Common myeloid progenitor, CD34-positive (primary cell): ENCODE results near the gene ADGRL3.

Experiments
- CTCF ChIA-PET: fragments of 350-600 bp; sonication (Branson Sonifier 250); formaldehyde crosslinking; loops from one replicate; lab custom pipeline; 2021; ENCODE audit warnings: antibody characterized with exemption; lab: Charles Lee
- POLR2A ChIA-PET: fragments of 350-600 bp; sonication (Branson Sonifier 250); formaldehyde crosslinking; loops from one replicate; lab custom pipeline; 2021; ENCODE audit warnings: antibody characterized with exemption; lab: Charles Lee
- DNase-seq, 3 donors: peaks; one replicate each; pipeline versions ENCODE4 v3.0.0 to v3.0.0-alpha.2; 2013
- H3K27ac ChIP-seq, 2 experiments: 1 replicate in 1 of 2; 2 replicates in 1 of 2; pipeline ENCODE4 v1.7.0; 2013; ENCODE audit warnings: inconsistent platforms in 2 of 2, low read length in 2 of 2, mild to moderate bottlenecking in 2 of 2, low read depth in 1 of 2, moderate library complexity in 1 of 2; ENCODE audit not compliant: severe bottlenecking in 2 of 2, insufficient read depth in 1 of 2, poor library complexity in 1 of 2
- H3K27me3 ChIP-seq, 5 experiments: replicated peaks in 2 of 5; 1 replicate in 3 of 5; 2 replicates in 2 of 5; pipeline versions ENCODE4 v1.6.1 to v1.7.0; 2013; ENCODE audit warnings: low read length in 4 of 5, mild to moderate bottlenecking in 2 of 5, moderate library complexity in 2 of 5, inconsistent platforms in 1 of 5; ENCODE audit not compliant: insufficient read depth in 5 of 5, control insufficient read depth in 4 of 5
- H3K36me3 ChIP-seq, 4 experiments: 1 replicate in 2 of 4; 2 replicates in 2 of 4; pipeline versions ENCODE4 v1.6.1 to v1.7.0; 2013; ENCODE audit warnings: low read length in 3 of 4, control low read depth in 1 of 4, mild to moderate bottlenecking in 1 of 4; ENCODE audit not compliant: control insufficient read depth in 4 of 4, insufficient read depth in 4 of 4
- H3K4me1 ChIP-seq, 4 experiments: 1 replicate in 3 of 4; 2 replicates in 1 of 4; pipeline versions ENCODE4 v1.6.1 to v1.7.1; 2013; ENCODE audit warnings: low read length in 3 of 4, mild to moderate bottlenecking in 3 of 4, control low read depth in 1 of 4, inconsistent platforms in 1 of 4, moderate library complexity in 1 of 4; ENCODE audit not compliant: control insufficient read depth in 4 of 4, insufficient read depth in 4 of 4; ENCODE audit errors: control extremely low read depth in 1 of 4
- H3K4me3 ChIP-seq, 7 experiments: 1 replicate in 4 of 7; 2 replicates in 3 of 7; pipeline versions ENCODE4 v1.5.1 to v1.7.0; 2013; ENCODE audit warnings: mild to moderate bottlenecking in 7 of 7, low read length in 6 of 7, moderate library complexity in 6 of 7, inconsistent platforms in 2 of 7, low read depth in 2 of 7, control low read depth in 1 of 7; ENCODE audit not compliant: insufficient read depth in 4 of 7, control insufficient read depth in 1 of 7; ENCODE audit errors: extremely low read depth in 1 of 7
- H3K9me3 ChIP-seq, 5 experiments: 1 replicate in 4 of 5; 2 replicates in 1 of 5; pipeline versions ENCODE4 v1.6.1 to v1.7.1; 2013; ENCODE audit warnings: low read length in 4 of 5, mild to moderate bottlenecking in 2 of 5, inconsistent platforms in 1 of 5, low read depth in 1 of 5, moderate library complexity in 1 of 5; ENCODE audit not compliant: control insufficient read depth in 4 of 5, insufficient read depth in 2 of 5; ENCODE audit errors: control extremely low read depth in 1 of 5
- WGBS: methylation state at CpG from one replicate; pipeline ENCODE4 v1.1.5; 2013; ENCODE audit not compliant: insufficient coverage; 5-methylcytosine and 5-hydroxymethylcytosine counted together

The ADGRL3 gene

DNA sequence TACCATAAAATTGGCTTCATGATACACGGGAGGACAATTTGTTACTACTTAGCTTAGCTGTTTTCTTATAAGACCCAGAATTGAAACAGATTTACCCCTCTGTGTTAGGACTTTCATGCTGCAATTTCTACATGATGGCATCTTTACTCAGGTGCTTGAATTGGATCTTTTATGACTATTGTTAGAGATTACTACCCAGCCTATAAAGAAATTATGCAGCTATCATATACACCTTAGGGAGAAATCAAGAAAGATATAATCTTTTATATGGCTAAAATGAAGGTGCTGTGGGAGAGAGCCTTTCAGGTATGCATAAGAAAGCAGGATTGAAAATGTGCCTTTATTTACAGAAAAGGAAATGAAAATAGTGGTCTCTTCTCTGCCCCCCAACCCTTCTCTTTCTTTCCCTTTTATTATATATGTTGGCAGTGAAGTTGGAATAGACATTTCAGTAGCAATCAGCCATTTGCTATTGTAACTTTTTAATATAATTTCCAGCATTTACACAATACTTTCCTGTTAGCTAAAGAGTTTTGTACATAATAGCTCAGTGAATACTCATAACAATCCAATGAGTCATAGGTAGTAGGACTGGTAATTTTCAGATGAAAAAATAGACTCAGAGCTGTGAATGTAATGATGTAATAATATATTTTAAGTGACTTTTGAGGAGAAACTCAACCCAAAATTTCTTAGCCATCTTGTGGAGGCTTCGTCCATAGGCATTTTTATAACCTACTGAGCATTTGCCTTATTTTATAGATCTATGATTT, 311.8 kb downstream of the ADGRL3 start:
- 100% methylated on average over 1 of the region's 2 CpGs for WGBS
- CTCF ChIA-PET: no interaction called here
- H3K4me1 ChIP-seq: no peaks in the 10 kb centered on the region
- DNase-seq: no peak
- no peaks in the 10 kb centered on the region for H3K36me3 ChIP-seq
- H3K27me3 ChIP-seq: no peaks in the 10 kb centered on the region
- H3K4me3 ChIP-seq: no peak overlapping the region
- POLR2A ChIA-PET: no interaction called here
- H3K27ac ChIP-seq: no peak overlapping the region
- no peaks in the 10 kb centered on the region for H3K9me3 ChIP-seq

DNA sequence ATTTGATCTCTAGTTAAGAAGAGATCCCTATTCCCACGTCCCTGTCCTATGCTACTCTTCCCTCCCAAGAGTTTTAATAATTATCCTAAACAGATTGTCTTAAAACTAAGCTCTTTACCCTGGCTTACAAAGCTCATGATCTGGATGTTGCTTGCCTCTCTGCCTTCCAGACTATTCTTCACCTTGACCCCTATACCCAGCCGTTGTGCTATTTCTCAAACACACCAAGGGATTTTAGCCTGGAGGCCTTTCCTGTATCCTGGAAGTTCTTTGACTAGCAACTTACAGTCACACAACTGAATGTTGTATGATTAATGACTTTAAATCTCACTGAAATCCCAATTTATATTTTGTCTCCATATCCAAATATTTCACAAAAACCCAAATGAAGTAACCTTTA, 314.9 kb downstream of the ADGRL3 start:
- no peak for DNase-seq
- H3K36me3 ChIP-seq: no peaks in the 10 kb centered on the region
- no peak overlapping the region for H3K27ac ChIP-seq
- H3K4me3 ChIP-seq: no peak overlapping the region
- peaks cover 0 to 4% (median 0%) of the 10 kb centered on the region in 4 experiments for H3K4me1 ChIP-seq
- POLR2A ChIA-PET: no interaction called here
- WGBS: 40% methylated on average over 2 of the region's 2 CpGs
- CTCF ChIA-PET: no interaction called here
- no peaks in the 10 kb centered on the region for H3K9me3 ChIP-seq
- peaks cover 0 to 6% (median 0%) of the 10 kb centered on the region in 5 experiments for H3K27me3 ChIP-seq

DNA sequence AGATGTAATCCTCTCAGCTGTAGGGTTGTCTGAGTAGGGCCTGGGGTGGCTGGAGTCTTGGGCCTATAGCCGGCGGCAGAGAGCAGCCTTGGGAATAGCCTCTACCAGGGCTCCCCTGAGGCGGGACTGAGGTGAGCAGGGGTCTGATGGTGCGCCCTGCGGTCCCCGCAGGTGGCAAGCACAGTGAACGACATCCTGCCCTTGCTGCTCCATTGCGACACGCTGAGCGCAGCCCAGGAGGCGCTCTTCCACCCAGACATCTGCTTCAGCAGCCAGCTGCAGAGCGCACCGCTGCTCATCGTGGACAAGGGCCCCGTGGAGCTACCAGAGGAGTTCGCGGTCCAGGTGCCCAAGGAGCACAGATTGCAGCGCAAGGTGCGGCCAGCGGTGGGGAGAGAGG, 317.0 kb downstream of the ADGRL3 start:
- H3K4me1 ChIP-seq: peaks cover 0 to 4% (median 0%) of the 10 kb centered on the region in 4 experiments
- ChIA-PET CTCF (no interaction called here), POLR2A (no interaction called here)
- H3K4me3 ChIP-seq: no peak overlapping the region
- no peak overlapping the region for H3K27ac ChIP-seq
- no peaks in the 10 kb centered on the region for H3K36me3 ChIP-seq
- H3K9me3 ChIP-seq: no peaks in the 10 kb centered on the region
- 42% methylated on average over 20 of the region's 20 CpGs for WGBS
- peaks cover 0 to 6% (median 0%) of the 10 kb centered on the region in 5 experiments for H3K27me3 ChIP-seq
- DNase-seq: peak; percentile 4 to 47 (median 36)

DNA sequence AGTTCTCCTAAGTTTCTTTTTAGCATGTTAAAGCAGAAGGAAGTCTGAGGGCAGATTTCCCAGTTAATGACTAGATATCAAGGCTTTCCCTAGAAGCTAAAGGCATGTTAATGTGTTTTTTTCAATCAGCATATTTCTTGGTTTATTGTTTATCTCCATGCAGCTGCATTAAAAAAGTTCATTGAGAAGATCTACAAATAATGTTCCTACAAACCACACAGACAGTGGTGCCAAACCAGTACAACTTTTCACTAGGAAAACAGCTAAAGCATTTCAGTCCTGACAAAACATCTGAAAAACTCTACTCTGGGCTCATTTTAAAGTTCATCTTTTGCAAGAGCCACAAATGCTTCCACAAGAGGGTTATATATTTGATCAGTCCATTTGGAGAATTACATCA, 320.0 kb downstream of the ADGRL3 start:
- H3K27me3 ChIP-seq: peaks cover 0 to 6% (median 0%) of the 10 kb centered on the region in 5 experiments
- DNase-seq: no peak
- peaks cover 0 to 1% (median 0%) of the 10 kb centered on the region in 5 experiments for H3K9me3 ChIP-seq
- H3K36me3 ChIP-seq: no peaks in the 10 kb centered on the region
- peaks cover 0 to 4% (median 0%) of the 10 kb centered on the region in 4 experiments for H3K4me1 ChIP-seq
- POLR2A ChIA-PET: no interaction called here
- H3K27ac ChIP-seq: no peak overlapping the region
- H3K4me3 ChIP-seq: no peak overlapping the region
- CTCF ChIA-PET: no interaction called here

DNA sequence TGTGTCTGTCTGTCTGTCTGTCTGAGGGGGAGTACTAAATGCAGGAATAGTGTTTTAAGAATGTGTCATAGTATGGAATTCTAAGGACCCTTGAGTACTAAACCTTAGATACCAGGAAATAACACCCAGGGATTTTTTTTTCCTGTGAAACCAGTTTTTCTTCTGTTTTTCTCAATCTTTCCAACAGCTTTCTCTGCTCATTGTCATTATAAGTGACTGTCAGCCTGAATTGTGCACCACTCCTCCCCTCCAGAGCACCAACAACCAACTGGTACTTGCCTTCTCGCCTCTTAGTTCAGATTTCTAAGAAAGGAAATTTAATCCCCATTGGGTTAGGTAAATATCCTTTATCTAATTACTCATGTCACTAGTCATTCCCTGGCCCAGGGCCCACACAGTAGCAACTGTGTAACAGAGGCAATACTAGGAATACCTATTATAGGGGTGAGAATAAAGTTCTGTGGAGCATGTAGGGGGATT, 320.6 kb downstream of the ADGRL3 start:
- DNase-seq: no peak
- POLR2A ChIA-PET: no interaction called here
- no peak overlapping the region for H3K27ac ChIP-seq

DNA sequence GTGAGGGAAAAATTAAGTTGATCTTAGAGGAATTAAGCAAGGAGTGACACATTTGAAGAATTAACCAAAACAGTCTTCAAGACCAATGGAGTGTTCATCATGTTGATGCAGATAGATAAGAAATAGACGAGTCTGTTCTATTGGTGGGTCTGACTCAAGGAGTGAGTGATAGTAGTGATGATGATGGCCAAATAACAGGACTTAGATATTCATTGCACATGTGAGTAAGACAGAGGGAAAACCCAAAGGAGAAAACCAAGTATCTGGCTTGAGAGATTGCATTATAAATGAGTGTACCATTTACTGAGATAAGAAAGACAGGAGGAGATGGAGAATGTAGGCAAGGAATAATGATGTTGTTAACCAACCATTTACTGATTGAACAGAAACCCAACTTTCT, 321.3 kb downstream of the ADGRL3 start:
- ChIA-PET POLR2A (no interaction called here), CTCF (no interaction called here)
- H3K4me3 ChIP-seq: no peak overlapping the region
- H3K4me1 ChIP-seq: peaks cover 0 to 4% (median 0%) of the 10 kb centered on the region in 4 experiments
- no peaks in the 10 kb centered on the region for H3K36me3 ChIP-seq
- H3K27me3 ChIP-seq: peaks cover 0 to 6% (median 0%) of the 10 kb centered on the region in 5 experiments
- 100% methylated on average over 1 of the region's 1 CpG for WGBS
- no peak for DNase-seq
- no peak overlapping the region for H3K27ac ChIP-seq
- peaks cover 0 to 1% (median 0%) of the 10 kb centered on the region in 5 experiments for H3K9me3 ChIP-seq

More for the DNA sequence above, 320.6 kb downstream of the ADGRL3 start:
- WGBS: no CpG with 5 or more reads among the region's 1 CpG
- no peaks in the 10 kb centered on the region for H3K36me3 ChIP-seq
- CTCF ChIA-PET: no interaction called here
- H3K27me3 ChIP-seq: peaks cover 0 to 6% (median 0%) of the 10 kb centered on the region in 5 experiments
- H3K9me3 ChIP-seq: peaks cover 0 to 1% (median 0%) of the 10 kb centered on the region in 5 experiments
- H3K4me1 ChIP-seq: peaks cover 0 to 4% (median 0%) of the 10 kb centered on the region in 4 experiments
- no peak overlapping the region for H3K4me3 ChIP-seq

DNA sequence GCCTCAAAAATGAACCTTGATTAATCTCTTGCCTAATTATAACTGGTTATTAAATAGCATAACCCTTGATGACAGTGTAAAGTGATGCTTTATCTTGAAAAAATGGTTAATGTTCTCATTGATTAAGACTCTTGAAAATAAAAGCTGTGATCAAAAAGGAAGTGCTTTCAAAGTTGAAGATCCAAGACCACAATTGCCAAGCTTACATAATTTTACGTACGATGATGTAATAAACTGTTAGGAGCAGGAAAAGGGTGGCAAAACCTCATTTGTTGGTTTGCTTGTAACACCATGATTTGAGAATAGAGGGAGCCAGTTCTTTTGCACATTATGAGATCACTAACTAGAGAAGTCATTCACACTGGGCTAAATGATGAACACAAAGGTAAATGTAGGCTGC, 322.2 kb downstream of the ADGRL3 start:
- ChIA-PET POLR2A (no interaction called here), CTCF (no interaction called here)
- Histone ChIP-seq H3K4me3 (no peak overlapping the region), H3K9me3 (peaks cover 0 to 1% (median 0%) of the 10 kb centered on the region in 5 experiments), H3K27ac (no peak overlapping the region), H3K36me3 (no peaks in the 10 kb centered on the region), H3K4me1 (peaks cover 0 to 1% (median 0%) of the 10 kb centered on the region in 4 experiments), H3K27me3 (peaks cover 0 to 2% (median 0%) of the 10 kb centered on the region in 5 experiments)
- DNase-seq: no peak
- 100% methylated on average over 1 of the region's 2 CpGs for WGBS
